ENCODE measurements around the gene ZKSCAN1.
"Not testable (repeated sequence)": the region's sequence is repeated elsewhere in the genome, so short reads cannot be mapped to it uniquely, and the experiment has no call there.

The ZKSCAN1 gene

DNA sequence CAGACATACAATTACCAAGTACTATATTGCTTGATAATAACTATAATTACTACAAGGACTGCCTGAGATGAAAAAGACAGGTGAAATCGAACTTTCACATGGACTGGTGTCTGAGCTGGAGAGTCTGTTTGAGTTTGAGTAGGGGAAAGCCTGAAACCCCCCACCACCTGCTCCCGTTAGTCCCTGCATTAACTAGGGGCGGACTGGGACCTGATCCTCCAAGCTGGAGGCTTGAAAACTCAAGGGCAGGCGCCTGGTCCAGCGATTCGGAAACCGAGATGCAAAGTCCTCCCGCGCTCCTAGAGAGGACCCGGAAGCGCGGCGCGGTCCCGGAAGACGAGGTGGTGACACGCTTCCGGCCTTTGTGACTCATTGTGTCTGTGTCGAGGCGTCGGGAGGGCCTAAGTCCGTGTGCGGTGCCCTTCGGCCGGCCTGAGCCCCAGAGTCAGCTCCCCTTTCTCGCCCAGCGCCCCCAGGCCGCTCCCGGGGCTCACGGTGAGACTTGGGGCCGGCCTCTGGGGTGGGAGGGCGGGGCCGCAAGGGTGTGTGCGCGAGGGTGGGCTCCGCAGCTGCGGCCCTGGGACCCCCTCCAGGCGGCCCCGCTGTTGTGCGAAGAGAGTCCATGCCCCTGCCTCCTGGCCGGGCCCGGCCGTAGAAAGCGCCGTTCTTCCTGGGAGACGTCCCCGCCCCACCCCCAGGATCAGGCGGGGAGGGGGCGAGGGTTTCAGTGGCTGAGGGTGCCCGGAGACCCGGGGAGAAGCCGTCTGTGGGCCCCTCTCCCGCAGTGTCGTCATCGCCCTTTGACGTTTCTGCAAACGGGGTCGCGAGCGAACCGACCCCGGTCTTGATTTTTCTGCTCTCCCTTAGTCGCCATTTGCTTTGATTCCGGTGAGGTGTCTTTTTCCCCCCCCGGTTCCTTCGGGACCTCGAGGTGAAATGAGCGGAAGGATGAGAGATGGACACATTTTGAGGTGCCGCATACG lies at the start of gene ZKSCAN1:
Gene ZKSCAN1 (plus strand): TSS at position 365 of the 983 bp plus-strand sequence. CDS start 7,911 bp downstream, outside the sequence.
- peak; percentile 92 for DNase-seq

DNA sequence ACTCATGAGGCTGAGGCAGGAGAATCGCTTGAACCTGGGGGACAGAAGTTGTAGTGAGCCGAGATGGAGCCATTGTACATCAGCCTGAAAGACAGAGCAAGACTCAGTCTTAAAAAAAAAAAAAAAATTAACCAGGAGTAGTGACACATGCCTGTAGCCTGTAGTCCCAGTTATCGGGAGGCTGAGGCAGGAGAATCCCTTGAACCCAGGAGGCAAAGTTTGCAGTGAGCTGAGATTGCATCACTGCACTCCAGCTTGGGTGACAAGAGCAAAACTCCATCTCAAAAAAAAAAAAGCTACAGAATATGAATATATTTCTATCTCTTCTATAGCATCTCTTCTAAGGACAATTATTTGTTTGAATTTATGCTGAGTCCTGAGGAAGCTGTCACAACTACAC lies 46.1 kb upstream of the ZKSCAN1 start:
- DNase-seq: no peak

DNA sequence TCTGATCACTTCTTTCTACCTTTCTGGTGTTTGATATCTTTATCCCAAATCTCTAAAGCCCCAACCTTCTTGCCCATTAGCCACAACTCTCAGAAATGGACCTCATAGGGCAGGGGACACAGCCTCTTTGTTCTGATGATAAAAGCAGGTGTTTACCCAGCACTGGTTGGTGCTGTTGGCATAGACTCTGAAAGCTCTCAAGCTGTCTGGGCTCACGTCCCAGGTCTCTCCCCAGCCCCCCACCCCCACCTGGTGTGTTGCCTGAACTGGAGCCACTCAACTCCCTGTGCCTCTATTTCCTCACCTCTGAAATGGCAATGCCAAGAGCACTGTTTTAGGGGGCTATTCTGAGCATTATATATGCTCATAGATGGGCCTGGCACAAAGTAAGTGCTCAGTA lies 45.6 kb upstream of the ZKSCAN1 start:
- not testable (repeated sequence) for DNase-seq

DNA sequence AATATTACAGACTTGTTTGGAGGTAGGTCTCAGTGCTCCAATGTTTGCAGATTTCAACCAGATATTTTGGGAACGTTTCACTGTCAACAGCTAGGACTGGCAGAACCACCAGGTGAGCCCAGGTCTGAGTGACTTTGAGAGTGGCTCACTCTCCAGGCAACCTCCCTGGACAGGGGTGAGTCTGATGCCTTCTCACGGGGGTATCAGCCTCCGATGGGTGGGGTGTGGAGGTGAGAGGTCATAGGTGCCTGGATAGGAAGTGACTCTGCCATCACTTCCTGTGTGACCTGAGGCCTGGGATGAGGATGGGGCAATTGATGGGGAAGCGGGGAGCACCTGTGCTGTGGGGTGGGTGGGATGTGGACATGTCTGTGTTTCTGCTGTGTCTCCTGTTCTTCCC lies 44.2 kb upstream of the ZKSCAN1 start:
- no peak for DNase-seq

DNA sequence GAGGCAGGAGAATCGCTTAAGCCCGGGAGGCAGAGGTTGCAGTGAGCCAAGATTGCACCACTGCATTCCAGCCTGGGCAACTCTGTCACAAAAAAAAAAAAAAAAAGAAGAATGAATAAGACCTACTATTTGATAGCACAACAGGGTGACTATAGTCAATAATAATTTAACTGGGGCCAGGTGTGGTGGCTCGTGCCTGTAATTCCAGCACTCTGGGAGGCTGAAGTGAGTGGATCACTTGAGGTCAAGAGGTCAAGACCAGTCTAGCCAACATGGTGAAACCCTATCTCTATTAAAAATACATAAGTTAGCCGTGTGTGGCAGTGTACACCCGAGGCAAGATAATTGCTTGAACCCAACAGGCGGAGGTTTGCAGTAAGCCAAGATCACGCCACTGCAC lies 41.6 kb upstream of the ZKSCAN1 start:
- DNase-seq: not testable (repeated sequence)

DNA sequence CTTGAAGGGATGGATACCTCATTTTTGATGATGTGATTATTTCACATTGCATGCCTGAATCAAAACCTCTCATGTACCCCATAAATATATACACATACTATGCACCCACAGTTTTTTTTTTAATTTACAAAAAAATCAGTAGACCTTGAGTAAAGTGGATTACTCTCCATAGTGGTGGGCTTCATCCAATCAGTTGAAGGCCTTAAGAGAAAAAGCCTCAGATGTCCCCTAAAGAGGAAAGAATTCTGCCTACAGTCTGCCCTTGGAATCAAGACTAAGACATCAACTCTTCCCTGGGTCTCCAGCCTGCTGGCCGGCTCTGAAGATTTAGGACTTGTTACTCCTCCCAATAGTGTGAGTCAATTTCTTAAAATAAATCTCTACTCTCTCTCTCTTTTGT lies 40.7 kb upstream of the ZKSCAN1 start:
- no peak for DNase-seq

DNA sequence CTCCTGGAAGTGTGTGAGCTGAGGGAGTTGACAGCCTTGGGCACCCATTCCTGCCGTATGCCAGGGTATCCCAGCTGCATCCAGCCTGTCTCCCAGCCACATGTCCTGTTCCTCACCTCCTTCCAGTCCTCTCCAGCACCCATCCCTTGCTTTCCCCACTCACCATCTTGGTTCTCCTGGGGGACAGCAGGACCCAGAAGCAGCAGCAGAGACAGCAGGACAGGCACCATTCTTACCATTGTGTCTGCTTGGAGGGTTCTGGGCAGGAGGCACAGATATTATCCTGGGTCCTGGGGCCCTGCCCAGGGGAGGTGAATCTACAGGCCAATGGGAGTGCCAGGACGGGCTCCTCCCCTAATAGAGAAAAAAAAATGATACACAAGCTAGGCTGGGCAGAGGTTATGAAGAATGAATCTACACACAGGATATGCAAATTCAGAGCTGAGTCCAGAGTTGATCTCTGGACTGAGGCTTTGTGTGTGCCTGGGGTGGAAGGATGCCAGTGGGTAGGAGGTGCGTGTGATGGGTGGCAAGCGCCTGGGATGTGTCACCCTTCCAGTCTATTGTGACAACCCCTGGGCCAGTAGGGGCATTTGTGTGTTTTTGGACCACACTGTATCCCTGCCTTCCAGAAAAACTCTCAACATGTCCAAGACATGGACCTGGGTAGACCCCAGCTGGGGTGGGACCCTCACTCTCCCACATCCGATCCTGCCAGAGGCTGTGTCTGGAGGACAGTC lies 39.4 kb upstream of the ZKSCAN1 start, which contains the start of gene AZGP1:
Gene AZGP1 (minus strand): TSS at position 250 of the 740 bp plus-strand sequence. CDS start 11 bp downstream, at position 239.
- no peak for DNase-seq

DNA sequence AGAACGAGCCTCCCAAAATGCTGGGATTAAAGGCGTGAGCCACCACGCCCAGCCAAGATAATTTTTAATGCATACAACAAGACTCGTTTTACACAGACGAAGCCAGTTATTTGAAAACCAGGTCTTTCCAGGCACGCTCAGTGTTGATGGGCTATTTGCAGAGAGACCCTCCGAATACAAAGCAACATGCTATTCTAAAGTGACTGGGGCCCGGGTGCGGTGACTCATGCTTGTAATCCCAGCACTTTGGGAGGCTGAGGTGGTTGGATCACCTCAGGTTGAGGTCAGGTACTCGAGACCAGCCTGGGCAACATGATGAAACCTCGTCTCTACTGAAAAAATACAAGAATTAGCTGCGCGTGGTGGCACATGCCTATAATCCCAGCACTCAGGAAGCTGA lies 38.8 kb upstream of the ZKSCAN1 start:
- DNase-seq: no peak

DNA sequence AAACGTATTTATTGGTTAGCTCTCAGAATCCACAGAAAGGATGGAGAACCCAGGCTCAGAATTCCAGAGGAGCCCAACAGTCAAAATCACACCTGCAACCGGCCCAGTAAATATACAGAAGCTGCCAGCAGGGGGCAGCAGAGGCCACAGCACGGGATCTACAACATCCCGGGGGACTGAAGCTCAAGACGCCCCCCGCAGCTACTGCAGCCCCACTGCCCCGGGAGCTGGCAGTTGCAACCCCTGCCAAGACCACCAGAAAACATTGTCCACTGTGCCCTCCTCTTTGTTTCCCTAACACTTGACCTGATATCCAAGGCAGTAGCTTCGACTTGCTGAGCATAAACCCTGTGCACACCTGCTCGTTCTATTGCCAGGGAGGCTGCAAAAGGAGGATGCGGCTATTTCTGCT lies 35.6 kb upstream of the ZKSCAN1 start:
- peak; percentile 4 for DNase-seq

DNA sequence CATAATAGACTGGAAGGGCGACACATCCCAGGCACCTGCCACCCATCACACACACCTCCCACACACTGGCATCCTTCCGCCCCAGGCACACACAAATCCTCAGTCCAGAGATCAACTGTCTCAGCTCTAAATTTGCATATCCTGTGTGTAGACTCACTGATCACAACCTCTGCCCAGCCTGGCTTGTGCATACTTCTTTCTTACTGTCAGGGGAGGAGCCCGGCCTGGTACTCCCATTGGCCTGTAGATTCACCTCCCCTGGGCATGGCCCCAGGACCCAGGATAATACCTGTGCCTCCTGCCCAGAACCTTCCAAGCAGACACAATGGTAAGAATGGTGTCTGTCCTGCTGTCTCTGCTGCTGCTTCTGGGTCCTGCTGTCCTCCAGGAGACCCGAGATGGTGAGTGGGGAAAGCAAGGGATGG lies 34.9 kb upstream of the ZKSCAN1 start:
- DNase-seq: not testable (repeated sequence)

DNA sequence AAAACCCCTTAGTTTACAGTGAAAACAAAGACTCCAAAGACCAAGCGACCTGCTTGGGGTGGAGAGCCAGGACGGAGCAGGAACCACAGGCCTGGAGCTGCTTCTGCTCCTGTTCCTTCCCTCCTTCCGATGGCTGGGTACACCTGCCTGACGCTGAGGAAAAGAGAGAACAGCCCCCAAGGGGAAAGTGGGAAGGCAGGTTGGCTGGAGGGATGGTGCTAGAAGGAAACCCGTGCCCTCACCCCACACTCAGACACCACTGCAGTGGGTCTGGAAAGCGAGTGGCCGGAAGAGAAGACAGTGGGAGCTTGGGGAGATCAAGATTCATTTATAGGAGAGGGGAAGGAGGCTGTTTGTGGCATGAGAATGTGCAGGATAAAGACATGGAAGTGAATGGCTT lies 34.3 kb upstream of the ZKSCAN1 start:
- not testable (repeated sequence) for DNase-seq

DNA sequence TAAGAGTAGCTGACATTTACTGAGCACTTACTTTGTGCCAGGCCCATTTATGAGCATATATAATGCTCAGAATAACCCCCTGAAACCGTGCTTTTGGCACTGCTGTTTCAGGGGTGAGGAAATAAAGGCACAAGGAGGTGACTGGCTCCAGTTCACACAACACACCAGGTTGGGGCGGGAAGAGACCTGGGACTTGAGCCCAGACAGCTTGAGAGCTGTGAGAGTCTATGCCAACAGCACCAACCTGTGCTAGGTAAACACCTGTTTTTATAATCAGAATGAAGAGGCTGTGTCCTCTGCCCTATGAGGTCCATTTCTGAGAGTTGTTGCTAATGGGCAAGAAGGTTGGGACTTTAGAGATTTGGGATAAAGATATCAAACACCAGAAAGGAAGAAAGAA lies 30.8 kb upstream of the ZKSCAN1 start:
- DNase-seq: no peak

DNA sequence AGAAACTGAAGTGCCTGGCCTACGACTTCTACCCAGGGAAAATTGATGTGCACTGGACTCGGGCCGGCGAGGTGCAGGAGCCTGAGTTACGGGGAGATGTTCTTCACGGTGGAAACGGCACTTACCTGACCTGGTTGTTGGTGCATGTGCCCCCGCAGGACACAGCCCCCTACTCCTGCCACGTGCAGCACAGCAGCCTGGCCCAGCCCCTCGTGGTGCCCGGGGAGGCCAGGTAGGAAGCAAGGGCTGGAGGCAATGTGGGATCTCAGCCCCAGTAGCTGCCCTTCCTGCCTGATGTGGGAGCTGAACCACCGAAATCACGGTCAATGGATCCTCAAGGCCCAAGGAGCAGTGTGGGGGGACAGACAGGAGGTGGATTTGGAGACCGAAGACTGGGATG lies 28.1 kb upstream of the ZKSCAN1 start:
- DNase-seq: not testable (repeated sequence)

DNA sequence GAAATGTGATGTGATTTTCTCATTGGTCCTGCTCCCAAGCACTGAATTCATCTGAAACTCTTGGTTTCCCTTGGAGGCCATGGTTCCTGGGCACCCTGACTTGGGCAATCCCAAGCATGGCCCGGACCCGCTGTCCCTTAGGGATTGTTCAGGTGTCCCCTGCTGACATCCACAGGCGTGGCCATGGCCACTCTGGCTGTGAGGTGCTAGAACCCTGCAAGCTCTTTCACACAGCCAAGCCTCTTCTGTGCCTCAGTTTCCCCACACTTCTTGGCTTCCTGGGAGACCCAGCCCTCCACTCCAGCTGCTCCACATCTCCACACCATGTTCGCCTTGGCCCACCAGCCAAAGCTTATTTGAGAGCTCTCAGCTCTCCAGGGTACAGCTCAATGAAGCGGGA lies 27.6 kb upstream of the ZKSCAN1 start:
- DNase-seq: no peak

DNA sequence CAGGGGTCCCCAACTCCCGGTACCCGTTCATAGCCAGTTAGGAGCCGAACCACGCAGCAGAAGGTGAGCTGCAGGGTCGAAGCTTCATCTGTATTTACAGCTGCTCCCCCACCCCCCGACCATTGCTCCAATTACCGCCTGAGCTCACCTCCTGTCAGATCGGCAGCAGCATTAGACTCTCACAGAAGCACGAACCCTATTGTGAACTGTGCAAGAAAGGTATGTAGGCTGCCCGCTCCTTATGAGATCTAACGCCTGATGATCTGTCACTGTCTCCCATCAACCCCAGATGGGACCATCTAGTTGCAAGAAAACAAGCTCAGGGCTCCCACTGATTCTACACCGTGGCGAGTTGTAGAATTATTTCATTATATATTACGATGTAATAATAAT lies 24.9 kb upstream of the ZKSCAN1 start:
- DNase-seq: no peak

DNA sequence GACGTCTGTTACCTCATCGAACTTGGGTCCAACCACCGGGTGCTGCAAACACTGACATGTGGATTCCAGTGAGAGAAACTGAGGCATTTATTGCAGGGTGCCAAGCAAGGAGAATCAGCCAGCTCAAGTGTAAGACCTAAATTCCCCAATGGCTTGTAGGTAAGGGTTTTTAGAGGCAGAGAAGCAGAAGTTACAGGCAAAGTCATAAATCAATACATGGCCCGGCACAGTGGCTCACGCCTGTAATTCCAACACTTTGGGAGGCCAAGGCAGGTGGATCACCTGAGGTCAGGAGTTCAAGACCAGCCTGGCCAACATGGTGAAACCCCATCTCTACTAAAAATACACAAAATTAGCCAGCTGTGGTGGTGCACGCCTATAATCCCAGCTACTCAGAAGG lies 23.9 kb upstream of the ZKSCAN1 start:
- not testable (repeated sequence) for DNase-seq

DNA sequence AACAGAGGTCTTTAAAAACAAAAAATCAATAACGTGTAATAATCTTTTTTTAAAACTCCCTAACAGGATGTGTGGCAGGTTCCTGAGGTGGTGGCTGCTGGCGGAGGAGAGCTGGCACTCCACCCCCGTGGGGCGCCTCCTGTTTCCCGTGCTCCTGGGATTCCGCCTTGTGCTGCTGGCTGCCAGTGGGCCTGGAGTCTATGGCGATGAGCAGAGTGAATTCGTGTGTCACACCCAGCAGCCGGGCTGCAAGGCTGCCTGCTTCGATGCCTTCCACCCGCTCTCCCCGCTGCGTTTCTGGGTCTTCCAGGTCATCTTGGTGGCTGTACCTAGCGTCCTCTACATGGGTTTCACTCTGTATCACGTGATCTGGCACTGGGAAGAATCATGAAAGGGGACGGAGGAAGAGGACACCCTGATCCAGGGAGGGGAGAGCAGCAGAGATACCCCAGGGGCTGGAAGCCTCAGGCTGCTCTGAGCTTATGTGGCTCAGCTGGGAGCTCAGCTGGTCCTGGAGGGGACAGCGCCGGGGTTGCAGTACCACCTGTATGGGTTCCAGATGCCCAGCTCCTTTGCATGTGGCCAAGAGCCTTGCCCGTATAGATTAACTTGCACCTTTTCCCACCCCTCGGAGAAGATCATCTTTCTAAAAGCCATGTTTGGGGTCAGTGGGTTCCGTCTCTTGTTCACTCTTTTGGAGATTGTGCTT lies 22.9 kb upstream of the ZKSCAN1 start:
- DNase-seq: no peak

DNA sequence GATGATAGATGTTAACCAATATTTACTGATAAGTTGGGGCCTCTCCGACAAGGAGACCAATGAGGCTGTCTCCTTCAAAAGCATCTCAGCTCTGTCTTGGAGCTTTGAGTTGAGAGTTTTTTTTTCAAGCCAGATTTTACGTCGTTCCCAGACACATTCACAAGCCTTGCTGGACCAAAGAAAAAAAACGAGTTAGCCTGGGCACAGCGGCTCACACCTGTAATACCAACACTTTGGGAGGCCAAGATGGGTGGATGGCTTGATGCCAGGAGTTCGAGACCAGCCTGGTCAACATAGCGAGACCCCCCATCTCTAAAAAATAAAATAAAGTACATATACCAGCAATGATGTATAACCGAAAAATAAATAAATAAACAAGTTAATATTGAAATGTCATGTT lies 20.6 kb upstream of the ZKSCAN1 start:
- no peak for DNase-seq

DNA sequence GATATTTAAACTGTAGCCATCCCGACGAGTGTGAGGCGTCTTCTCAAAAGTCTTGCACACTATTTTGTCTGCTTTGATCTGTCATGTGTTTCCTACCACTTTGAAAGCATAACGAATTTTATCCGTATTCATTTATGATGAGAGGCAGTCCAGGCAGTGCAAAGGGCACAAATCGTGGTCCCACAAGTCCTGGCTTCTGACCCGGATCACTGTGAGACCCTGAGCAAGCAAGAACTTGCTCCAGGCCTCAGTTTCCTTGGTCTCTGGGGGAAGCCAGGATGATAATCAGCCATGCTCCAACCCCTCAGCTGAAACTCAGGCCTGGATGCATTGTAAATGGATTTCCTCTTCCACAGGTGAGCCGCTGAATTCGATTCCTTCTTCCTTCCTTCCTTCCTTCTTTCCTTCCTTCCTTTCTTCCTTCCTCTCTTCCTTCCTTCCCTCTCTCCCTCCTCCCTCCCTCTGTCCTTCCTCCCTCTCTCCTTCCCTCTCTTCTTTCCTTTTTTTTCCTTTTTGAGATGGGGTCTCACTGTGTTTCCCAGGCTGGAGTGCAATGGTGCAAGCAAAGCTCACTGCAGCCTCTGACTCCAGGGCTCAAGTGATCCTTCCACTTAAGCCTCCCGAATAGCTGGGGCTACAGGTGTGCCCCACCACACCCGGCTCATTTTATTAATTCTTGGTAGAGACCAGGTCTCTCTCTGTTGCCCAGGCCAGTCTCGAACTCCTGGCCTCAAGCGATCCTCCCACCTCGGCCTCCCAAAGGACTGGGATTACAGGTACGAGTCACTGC lies 18.4 kb upstream of the ZKSCAN1 start:
- no peak for DNase-seq

DNA sequence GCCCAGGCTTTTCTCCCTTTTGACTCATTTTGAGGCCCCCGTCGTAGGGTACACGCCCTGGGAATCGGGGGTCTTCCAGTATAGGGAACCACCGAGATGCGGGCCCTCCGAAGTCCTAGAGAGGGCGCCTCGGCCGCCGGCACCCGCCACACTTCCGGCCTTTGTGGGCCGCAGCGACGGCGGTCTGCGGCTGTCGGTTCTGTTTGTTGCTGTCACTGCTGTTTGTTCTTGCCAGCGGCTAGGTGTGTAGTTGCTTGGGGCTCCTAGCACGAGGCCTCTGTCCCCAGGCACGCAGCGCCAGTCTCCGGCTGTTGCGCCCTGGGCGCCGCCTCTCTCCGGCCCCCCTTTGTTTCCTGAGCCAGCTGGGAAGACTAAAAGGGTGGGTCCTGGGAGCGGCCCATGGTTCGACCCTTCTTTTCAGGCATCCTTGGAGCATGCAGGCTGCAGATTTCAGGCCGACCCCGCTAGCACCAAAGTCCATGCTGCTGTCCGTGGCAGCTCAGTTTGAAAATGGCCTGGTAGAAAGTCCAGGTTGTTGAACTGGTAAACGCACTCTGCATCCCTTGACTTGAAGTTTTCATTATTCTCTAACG lies 17.8 kb upstream of the ZKSCAN1 start:
- peak; percentile 15 for DNase-seq

DNA sequence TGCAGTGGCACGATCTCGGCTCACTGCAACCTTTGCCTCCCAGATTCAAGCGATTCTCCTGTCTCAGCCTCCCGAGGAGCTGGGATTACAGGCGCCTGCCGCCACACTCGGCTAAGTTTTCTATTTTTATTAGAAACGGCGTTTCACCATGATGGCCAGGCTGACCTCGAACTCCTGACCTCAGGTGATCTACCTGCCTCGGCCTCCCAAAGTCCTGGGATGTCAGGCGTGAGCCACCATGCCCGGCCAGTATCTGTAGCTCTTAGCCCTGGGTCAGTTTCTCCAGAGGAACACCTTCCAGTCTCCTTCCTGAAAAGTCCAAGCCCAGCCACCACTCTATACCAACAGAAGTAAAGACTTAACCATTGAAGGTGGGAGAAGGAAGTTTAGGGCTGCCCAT lies 15.2 kb upstream of the ZKSCAN1 start:
- DNase-seq: no peak
